WERI-Rb-1 (cell line): ENCODE results near the gene SH3PXD2B.

Experiments used
- DNase-seq: peaks from one replicate; pipeline ENCODE4 v3.0.0-alpha.2; 2020
- H3K27ac ChIP-seq: fragments of 250-450 bp; sonication (Bioruptor Pico); 2 replicates; pipeline ENCODE4 v1.5.1; 2020; ENCODE audit warnings: mild to moderate bottlenecking, moderate library complexity
- H3K27me3 ChIP-seq: fragments of 250-450 bp; sonication (Bioruptor Pico); 2 replicates; pipeline ENCODE4 v1.5.1; 2021; ENCODE audit warnings: mild to moderate bottlenecking, low read depth, moderate library complexity; ENCODE audit not compliant: insufficient read depth, severe bottlenecking
- H3K36me3 ChIP-seq: fragments of 250-450 bp; sonication (Bioruptor Pico); 2 replicates; pipeline ENCODE4 v1.5.1; 2020; ENCODE audit warnings: mild to moderate bottlenecking, moderate library complexity
- H3K4me3 ChIP-seq: 2 replicates; pipeline ENCODE4 v1.5.1; 2011; ENCODE audit warnings: low read depth, mild to moderate bottlenecking, control low read depth, low read length
- H3K9me3 ChIP-seq: fragments of 250-450 bp; sonication (Bioruptor Pico); 2 replicates; pipeline ENCODE4 v1.5.1; 2021; ENCODE audit warnings: mild to moderate bottlenecking, moderate library complexity; ENCODE audit not compliant: severe bottlenecking
- CTCF ChIP-seq: IDR thresholded peaks from 2 replicates; pipeline ENCODE4 v1.5.1; 2011; ENCODE audit warnings: low read depth, mild to moderate bottlenecking, control low read depth, inconsistent platforms, low read length

SH3PXD2B gene

GRCh38 chr5:172436078-172436878 lies 18.0 kb downstream of the SH3PXD2B start:
- Histone ChIP-seq H3K4me3 (no peak overlapping the region), H3K36me3 (no peaks in the 10 kb centered on the region), H3K9me3 (no peaks in the 10 kb centered on the region), H3K27me3 (no peaks in the 10 kb centered on the region), H3K27ac (no peak overlapping the region)
- no peak for TF ChIP-seq CTCF
- no peak for DNase-seq

- no peaks in the 10 kb centered on the region for H3K27me3 ChIP-seq
- H3K4me3 ChIP-seq, result no peak overlapping the region
- TF ChIP-seq CTCF, result no peak
- no peak overlapping the region for H3K27ac ChIP-seq
- no peak for DNase-seq
- no peaks in the 10 kb centered on the region for H3K9me3 ChIP-seq
- no peaks in the 10 kb centered on the region for H3K36me3 ChIP-seq
Observed at GRCh38 chr5:172435362-172436077, 18.8 kb downstream of the SH3PXD2B start.

- no peak overlapping the region for H3K4me3 ChIP-seq
- no peak for DNase-seq
- no peaks in the 10 kb centered on the region for H3K27me3 ChIP-seq
- no peak overlapping the region for H3K27ac ChIP-seq
- H3K9me3 ChIP-seq, result no peaks in the 10 kb centered on the region
- H3K36me3 ChIP-seq, result no peaks in the 10 kb centered on the region
- no peak for TF ChIP-seq CTCF
Observed at GRCh38 chr5:172434251-172434650, 20.1 kb downstream of the SH3PXD2B start.

GRCh38 chr5:172433513-172433912 lies 20.8 kb downstream of the SH3PXD2B start:
- Histone ChIP-seq H3K27me3 (no peaks in the 10 kb centered on the region), H3K36me3 (no peaks in the 10 kb centered on the region), H3K27ac (no peak overlapping the region), H3K9me3 (no peaks in the 10 kb centered on the region), H3K4me3 (no peak overlapping the region)
- no peak for DNase-seq
- no peak for TF ChIP-seq CTCF

GRCh38 chr5:172433071-172433470 lies 21.3 kb downstream of the SH3PXD2B start:
- DNase-seq, result no peak
- Histone ChIP-seq H3K9me3 (no peaks in the 10 kb centered on the region), H3K27ac (no peak overlapping the region), H3K4me3 (no peak overlapping the region), H3K27me3 (no peaks in the 10 kb centered on the region), H3K36me3 (no peaks in the 10 kb centered on the region)
- TF ChIP-seq CTCF, result no peak
